HEK293T (cell line): ENCODE data around the gene ZNF559.

Experiments
- BHLHE40 ChIP-seq: fragments of 450-650 bp; IDR thresholded peaks from 2 replicates; pipeline ENCODE4 v1.6.1; 2016; ENCODE audit warnings: mild to moderate bottlenecking, moderate library complexity, borderline replicate concordance
- ELF4 ChIP-seq: fragments of 450-650 bp; IDR thresholded peaks from 2 replicates; pipeline ENCODE4 v1.6.1; 2017; ENCODE audit warnings: antibody characterized with exemption
- FOXA1 ChIP-seq: fragments of 450-650 bp; IDR thresholded peaks from 2 replicates; pipeline ENCODE4 v1.6.1; 2016; ENCODE audit warnings: mild to moderate bottlenecking
- FOXK2 ChIP-seq: fragments of 450-650 bp; IDR thresholded peaks from 2 replicates; pipeline ENCODE4 v1.6.1; 2016; ENCODE audit warnings: mild to moderate bottlenecking
- FOXM1 ChIP-seq: fragments of 450-650 bp; IDR thresholded peaks from 2 replicates; pipeline ENCODE4 v1.6.1; 2017; ENCODE audit warnings: mild to moderate bottlenecking, borderline replicate concordance
- HDGF ChIP-seq: fragments of 450-650 bp; IDR thresholded peaks from 2 replicates; pipeline ENCODE4 v1.6.1; 2017; ENCODE audit warnings: antibody characterized with exemption, borderline replicate concordance
- LEF1 ChIP-seq: fragments of 450-650 bp; IDR thresholded peaks from 2 replicates; pipeline ENCODE4 v1.6.1; 2017; ENCODE audit warnings: mild to moderate bottlenecking, borderline replicate concordance
- NFRKB ChIP-seq: fragments of 450-650 bp; IDR thresholded peaks from 2 replicates; pipeline ENCODE4 v1.6.1; 2016; ENCODE audit warnings: mild to moderate bottlenecking, moderate library complexity
- SP1 ChIP-seq: fragments of 450-650 bp; IDR thresholded peaks from 2 replicates; pipeline ENCODE4 v1.6.1; 2017
- SUZ12 ChIP-seq: fragments of 450-650 bp; IDR thresholded peaks from 2 replicates; pipeline ENCODE4 v1.6.1; 2016; ENCODE audit warnings: mild to moderate bottlenecking
- TARDBP ChIP-seq: fragments of 450-650 bp; IDR thresholded peaks from 2 replicates; pipeline ENCODE4 v1.6.1; 2016
- ZNF384 ChIP-seq: fragments of 450-650 bp; IDR thresholded peaks from 2 replicates; pipeline ENCODE4 v1.6.1; 2016
- TF ChIP-seq, protein P1 (sequence below): fragments of 450-650 bp; IDR thresholded peaks from 2 replicates; pipeline ENCODE4 v1.6.1; 2016

- TF ChIP-seq BHLHE40 = no peak
- no peak for TF ChIP-seq ELF4
- TF ChIP-seq FOXK2 = no peak
- TF ChIP-seq SUZ12 = no peak
- TF ChIP-seq SP1 = no peak
- TF ChIP-seq HDGF = no peak
- TF ChIP-seq FOXM1 = no peak
- TF ChIP-seq, protein P1, sequence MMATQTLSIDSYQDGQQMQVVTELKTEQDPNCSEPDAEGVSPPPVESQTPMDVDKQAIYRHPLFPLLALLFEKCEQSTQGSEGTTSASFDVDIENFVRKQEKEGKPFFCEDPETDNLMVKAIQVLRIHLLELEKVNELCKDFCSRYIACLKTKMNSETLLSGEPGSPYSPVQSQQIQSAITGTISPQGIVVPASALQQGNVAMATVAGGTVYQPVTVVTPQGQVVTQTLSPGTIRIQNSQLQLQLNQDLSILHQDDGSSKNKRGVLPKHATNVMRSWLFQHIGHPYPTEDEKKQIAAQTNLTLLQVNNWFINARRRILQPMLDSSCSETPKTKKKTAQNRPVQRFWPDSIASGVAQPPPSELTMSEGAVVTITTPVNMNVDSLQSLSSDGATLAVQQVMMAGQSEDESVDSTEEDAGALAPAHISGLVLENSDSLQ = no peak
- no peak for TF ChIP-seq LEF1
- no peak for TF ChIP-seq TARDBP
- no peak for TF ChIP-seq FOXA1
- TF ChIP-seq ZNF384 = no peak
- TF ChIP-seq NFRKB = no peak
Observed at GRCh38 chr19:9348671-9349070, 24.7 kb downstream of the ZNF559 start.
